ENCODE data around the gene CCP110.

DNA sequence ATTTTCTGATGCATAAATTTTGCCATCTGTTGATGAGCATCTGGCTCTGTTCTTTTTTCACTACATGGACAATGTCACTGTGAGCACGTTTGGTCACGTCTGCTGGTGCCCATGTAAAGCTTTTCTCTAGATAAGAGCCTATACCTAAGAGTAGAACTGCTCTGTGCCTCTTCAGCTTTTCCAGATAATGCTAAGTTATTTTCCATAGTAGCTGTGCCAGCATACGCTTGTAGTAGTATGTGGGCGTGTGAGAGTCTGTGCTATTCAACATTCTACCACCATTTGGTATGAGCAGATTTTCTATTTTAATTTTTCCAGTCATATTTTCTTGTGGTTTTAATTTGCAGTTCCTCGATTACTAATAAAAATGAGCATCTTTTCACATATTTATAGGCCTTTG lies 64.9 kb downstream of the CCP110 start:
- TF ChIP-seq POLR2A (IDR thresholded peaks at IDR 0.05; ENCODE audit: low read depth, low read length), result no peak
- TF ChIP-seq POLR2AphosphoS5 (IDR thresholded peaks at IDR 0.05; ENCODE audit: low read depth, low read length), result no peak
- no peak for TF ChIP-seq TAF1 (IDR thresholded peaks at IDR 0.05; ENCODE audit: borderline replicate concordance, low read depth, low read length)
